ENCODE measurements around the gene TRAPPC10. TPM values are rescaled to one million over a fixed set of nuclear protein-coding genes. Genes with fewer than 3 reads are reported as not detected.

The TRAPPC10 gene
- total and polyA plus RNA-seq, 2 donors (not counting 1 experiment from before 2014, with no cell fraction given): 61.7 to 145 TPM

DNA sequence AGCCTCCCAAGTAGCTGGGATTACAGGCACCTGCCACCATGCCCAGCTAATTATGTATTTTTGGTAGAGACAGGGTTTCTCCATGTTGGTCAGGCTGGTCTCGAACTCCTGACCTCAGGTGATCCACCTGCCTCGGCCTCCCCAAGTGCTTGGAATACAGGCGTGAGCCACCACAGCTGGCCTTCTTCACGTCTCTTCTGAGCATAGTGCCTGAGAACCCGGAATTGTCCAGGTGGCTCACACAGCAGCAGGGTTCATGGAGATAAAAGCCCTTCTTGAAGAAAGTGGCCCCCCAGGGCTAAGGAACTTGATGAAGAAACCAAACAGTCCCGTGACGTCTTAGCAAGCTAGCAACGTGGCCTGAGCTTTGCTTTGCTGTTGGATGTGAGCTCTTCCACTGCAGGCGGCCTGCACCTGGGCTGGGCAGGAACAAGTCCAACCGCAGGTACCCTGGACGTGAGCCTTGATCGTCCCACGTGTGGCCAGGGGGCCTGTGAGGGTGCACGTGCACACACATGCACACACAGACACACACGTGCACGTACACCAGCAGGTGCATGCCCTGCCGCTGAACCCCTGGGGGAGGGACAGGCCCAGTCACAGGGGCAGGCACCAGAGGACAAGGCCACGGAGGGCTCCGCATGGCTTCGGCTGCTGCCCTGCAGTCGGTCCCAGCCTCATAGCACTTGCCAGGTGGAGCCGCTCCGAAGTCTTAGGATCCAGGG is 23.4 kb upstream of the TRAPPC10 start:
- WGBS (ENCODE audit: insufficient coverage): 86% methylated on average over 23 of the region's 23 CpGs

DNA sequence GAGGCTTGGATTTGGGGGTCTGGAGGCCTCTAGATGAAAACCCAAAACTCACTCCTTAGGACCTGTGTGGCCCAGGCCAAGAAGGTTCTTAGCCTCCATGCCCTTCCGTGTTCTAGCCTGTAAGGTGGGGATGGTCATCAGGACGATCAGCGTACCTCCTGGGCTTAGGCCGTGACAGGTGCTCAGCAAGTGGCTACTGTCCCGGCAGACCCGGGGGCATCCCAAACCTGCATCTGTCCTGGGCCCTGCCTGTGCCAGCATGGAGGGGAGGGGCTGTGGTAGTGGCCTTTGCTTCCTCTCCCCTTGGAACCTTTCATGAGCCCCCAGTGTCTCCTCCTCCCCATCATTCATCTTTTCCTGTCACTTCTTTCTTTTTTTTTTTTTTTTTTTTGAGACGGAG is 22.7 kb upstream of the TRAPPC10 start:
- Histone ChIP-seq H3K27me3 (replicated peaks in 1 of 4; ENCODE audit: control extremely low read depth in 1 of 4, control insufficient read depth in 3 of 4, insufficient read depth in 4 of 4, low read length in 3 of 4) (peaks cover 0 to 5% (median 1%) of the 10 kb centered on the region in 4 experiments), H3K27ac (ENCODE audit: low read length in 2 of 2) (no peak overlapping the region), H3K36me3 (replicated peaks in 1 of 2; ENCODE audit: control extremely low read depth in 1 of 2, control insufficient read depth in 1 of 2, extremely low read depth in 1 of 2, insufficient read depth in 2 of 2, low read length in 1 of 2) (no peaks in the 10 kb centered on the region), H3K4me1 (ENCODE audit: control insufficient read depth in 2 of 2, insufficient read depth in 2 of 2, low read length in 2 of 2) (no peaks in the 10 kb centered on the region), H3K9ac (ENCODE audit: low read length) (no peak overlapping the region), H4K20me1 (ENCODE audit: control insufficient read depth, insufficient read depth, low read length, poor library complexity, severe bottlenecking) (no peaks in the 10 kb centered on the region), H2AFZ (ENCODE audit: insufficient read depth, low read depth, low read length, poor library complexity, severe bottlenecking) (no peak overlapping the region), H3K4me3 (ENCODE audit: control extremely low read depth in 1 of 5, extremely low read depth in 1 of 5, insufficient read depth in 1 of 5, low read depth in 2 of 5, low read length in 4 of 5) (no peak overlapping the region), H3K4me2 (replicated peaks; ENCODE audit: low read depth, low read length, poor library complexity, severe bottlenecking) (no peak overlapping the region), H3K9me3 (ENCODE audit: control extremely low read depth in 1 of 3, control insufficient read depth in 2 of 3, insufficient read depth in 1 of 3, low read length in 2 of 3) (no peaks in the 10 kb centered on the region), H3K79me2 (ENCODE audit: control insufficient read depth, insufficient read depth, low read length) (no peaks in the 10 kb centered on the region)
- DNase-seq (no peak), ATAC-seq (ENCODE audit: low read depth) (no peak)
- ChIA-PET POLR2A (no interaction called here), CTCF (interaction anchor here (0.6 kb wide), 1 partner anchor 32 kb away, joined by 3 read pairs; no protein-coding TSS in a partner anchor)
- H3K9me3 Mint-ChIP-seq (ENCODE audit: insufficient read depth): no peaks in the 10 kb centered on the region
- no peaks in the 10 kb centered on the region for H3K27me3 Mint-ChIP-seq
- WGBS (ENCODE audit: insufficient coverage): 93% methylated on average over 5 of the region's 7 CpGs
- TF ChIP-seq, protein P1, sequence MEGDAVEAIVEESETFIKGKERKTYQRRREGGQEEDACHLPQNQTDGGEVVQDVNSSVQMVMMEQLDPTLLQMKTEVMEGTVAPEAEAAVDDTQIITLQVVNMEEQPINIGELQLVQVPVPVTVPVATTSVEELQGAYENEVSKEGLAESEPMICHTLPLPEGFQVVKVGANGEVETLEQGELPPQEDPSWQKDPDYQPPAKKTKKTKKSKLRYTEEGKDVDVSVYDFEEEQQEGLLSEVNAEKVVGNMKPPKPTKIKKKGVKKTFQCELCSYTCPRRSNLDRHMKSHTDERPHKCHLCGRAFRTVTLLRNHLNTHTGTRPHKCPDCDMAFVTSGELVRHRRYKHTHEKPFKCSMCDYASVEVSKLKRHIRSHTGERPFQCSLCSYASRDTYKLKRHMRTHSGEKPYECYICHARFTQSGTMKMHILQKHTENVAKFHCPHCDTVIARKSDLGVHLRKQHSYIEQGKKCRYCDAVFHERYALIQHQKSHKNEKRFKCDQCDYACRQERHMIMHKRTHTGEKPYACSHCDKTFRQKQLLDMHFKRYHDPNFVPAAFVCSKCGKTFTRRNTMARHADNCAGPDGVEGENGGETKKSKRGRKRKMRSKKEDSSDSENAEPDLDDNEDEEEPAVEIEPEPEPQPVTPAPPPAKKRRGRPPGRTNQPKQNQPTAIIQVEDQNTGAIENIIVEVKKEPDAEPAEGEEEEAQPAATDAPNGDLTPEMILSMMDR (IDR thresholded peaks at IDR 0.05): no peak
- TF ChIP-seq EZH2 (IDR thresholded peaks at IDR 0.05; ENCODE audit: borderline replicate concordance, insufficient read depth, low read depth, low read length, poor library complexity, severe bottlenecking): no peak
- H3K4me3 Mint-ChIP-seq: no peak overlapping the region
- H3K27ac Mint-ChIP-seq: no peak overlapping the region
- peaks cover 8% of the 10 kb centered on the region for H3K4me1 Mint-ChIP-seq
- intact Hi-C loops (cut with micrococcal nuclease): no loop called here

More for the DNA sequence above, 23.4 kb upstream of the TRAPPC10 start:
- ChIA-PET POLR2A (no interaction called here), CTCF (interaction anchor here (0.6 to 1.3 kb wide), 2 partner anchors 13 to 33 kb away, joined by 3 to 10 read pairs; no protein-coding TSS in a partner anchor)
- H4K20me1 ChIP-seq (ENCODE audit: control insufficient read depth, insufficient read depth, low read length, poor library complexity, severe bottlenecking): no peaks in the 10 kb centered on the region
- no peaks in the 10 kb centered on the region for H3K79me2 ChIP-seq (ENCODE audit: control insufficient read depth, insufficient read depth, low read length)
- no peak overlapping the region for H3K4me2 ChIP-seq (replicated peaks; ENCODE audit: low read depth, low read length, poor library complexity, severe bottlenecking)
- Mint-ChIP-seq H3K27me3 (no peaks in the 10 kb centered on the region), H3K27ac (no peak overlapping the region), H3K9me3 (ENCODE audit: insufficient read depth) (no peaks in the 10 kb centered on the region), H3K4me1 (peaks cover 8% of the 10 kb centered on the region), H3K4me3 (no peak overlapping the region)
- intact Hi-C loops (cut with micrococcal nuclease): no loop called here
- H3K4me1 ChIP-seq (ENCODE audit: control insufficient read depth in 2 of 2, insufficient read depth in 2 of 2, low read length in 2 of 2): no peaks in the 10 kb centered on the region
- ATAC-seq (ENCODE audit: low read depth) (no peak), DNase-seq (no peak)
- H3K27ac ChIP-seq (ENCODE audit: low read length in 2 of 2): no peak overlapping the region
- TF ChIP-seq, protein P1 (IDR thresholded peaks at IDR 0.05): no peak
- TF ChIP-seq EZH2 (IDR thresholded peaks at IDR 0.05; ENCODE audit: borderline replicate concordance, insufficient read depth, low read depth, low read length, poor library complexity, severe bottlenecking): no peak
- H3K4me3 ChIP-seq (ENCODE audit: control extremely low read depth in 1 of 5, extremely low read depth in 1 of 5, insufficient read depth in 1 of 5, low read depth in 2 of 5, low read length in 4 of 5): no peak overlapping the region
- peaks cover 0 to 5% (median 0%) of the 10 kb centered on the region in 4 experiments for H3K27me3 ChIP-seq (replicated peaks in 1 of 4; ENCODE audit: control extremely low read depth in 1 of 4, control insufficient read depth in 3 of 4, insufficient read depth in 4 of 4, low read length in 3 of 4)
- no peaks in the 10 kb centered on the region for H3K9me3 ChIP-seq (ENCODE audit: control extremely low read depth in 1 of 3, control insufficient read depth in 2 of 3, insufficient read depth in 1 of 3, low read length in 2 of 3)
- no peaks in the 10 kb centered on the region for H3K36me3 ChIP-seq (replicated peaks in 1 of 2; ENCODE audit: control extremely low read depth in 1 of 2, control insufficient read depth in 1 of 2, extremely low read depth in 1 of 2, insufficient read depth in 2 of 2, low read length in 1 of 2)
- no peak overlapping the region for H3K9ac ChIP-seq (ENCODE audit: low read length)
- H2AFZ ChIP-seq (ENCODE audit: insufficient read depth, low read depth, low read length, poor library complexity, severe bottlenecking): no peak overlapping the region
